ENCODE data around the gene NDUFA9.

The NDUFA9 gene

GRCh38 chr12:4690760-4691159, 41.8 kb downstream of the NDUFA9 start:
- DNase-seq (ENCODE audit: low read depth in 2 of 2), result no peak
